Limb (tissue), 2 donors: Measurements from ENCODE around the gene KIF23.
A peak's percentile ranks its signal among the peaks of the same experiment; 100 is the strongest.

Source experiments
- DNase-seq, 2 donors: peaks; one replicate each; pipeline ENCODE4 v3.0.0-alpha.2; 2016; ENCODE audit errors: extremely low spot score in 2 of 2

KIF23 gene

DNA sequence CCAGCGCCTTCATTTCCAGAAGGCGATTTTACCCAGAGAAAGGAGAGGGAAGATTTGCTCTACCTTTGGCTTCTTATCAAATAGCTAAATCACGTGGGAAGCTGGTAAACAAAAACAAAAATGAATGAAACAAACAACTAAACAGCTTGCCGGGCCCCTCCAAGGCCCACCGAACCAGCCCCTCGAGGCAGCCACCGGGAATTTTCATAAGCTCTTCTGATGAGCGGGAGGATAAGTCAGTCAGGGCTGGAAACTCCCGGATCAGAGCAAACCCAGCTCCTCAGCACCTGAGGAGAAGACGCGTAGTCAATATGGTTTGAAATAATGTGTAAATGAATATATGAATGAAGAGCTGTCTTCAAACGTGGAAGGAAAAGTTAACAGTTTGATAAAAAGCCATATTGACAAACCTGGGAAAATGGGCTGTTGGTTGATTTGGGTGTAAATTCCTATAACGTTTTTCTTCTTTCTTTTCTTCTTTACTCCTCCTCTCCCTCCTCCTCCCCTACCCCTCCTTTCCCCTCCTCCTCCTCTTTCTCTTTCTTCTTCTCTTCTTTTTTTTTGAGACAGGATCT is 49.1 kb downstream of the KIF23 start:
- no peak for DNase-seq

DNA sequence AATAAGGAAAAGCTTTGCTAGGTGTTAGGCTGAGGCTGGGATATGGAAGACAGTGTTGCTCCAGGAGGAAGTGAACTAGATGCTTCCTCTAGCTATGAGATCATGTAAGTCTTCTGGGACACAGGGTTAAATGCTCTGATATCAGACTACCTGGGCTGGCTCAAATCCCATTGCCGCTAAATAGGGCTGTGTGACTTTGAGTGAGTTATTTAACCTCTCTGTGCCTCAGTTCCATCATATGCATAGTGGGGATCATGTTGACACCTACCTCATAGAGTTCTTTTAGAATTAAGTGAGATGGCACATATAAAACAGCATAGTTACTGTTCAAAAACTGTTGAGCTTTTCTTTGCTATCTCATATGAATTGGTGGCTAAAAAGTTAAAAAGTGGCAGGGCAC is 51.1 kb downstream of the KIF23 start:
- no peak for DNase-seq

DNA sequence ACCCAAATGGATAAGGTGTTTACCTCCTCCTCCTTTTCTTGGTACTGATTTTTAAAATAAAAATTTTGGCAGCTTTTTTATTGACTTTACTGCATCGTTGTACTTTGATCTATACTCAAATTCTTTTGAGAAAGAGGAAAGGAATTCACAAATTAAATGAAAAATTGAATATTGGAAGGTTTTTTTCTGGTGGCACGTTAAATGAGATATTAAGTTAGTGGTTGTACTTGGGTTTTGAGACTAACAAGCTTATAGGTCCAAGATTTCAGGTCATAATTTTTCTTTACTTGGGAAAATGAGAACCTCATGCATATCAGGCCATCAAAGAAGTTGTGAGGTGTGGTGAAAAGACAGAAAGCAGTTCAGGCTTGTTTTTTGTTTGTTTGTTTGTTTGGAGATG is 52.6 kb downstream of the KIF23 start:
- no peak for DNase-seq

DNA sequence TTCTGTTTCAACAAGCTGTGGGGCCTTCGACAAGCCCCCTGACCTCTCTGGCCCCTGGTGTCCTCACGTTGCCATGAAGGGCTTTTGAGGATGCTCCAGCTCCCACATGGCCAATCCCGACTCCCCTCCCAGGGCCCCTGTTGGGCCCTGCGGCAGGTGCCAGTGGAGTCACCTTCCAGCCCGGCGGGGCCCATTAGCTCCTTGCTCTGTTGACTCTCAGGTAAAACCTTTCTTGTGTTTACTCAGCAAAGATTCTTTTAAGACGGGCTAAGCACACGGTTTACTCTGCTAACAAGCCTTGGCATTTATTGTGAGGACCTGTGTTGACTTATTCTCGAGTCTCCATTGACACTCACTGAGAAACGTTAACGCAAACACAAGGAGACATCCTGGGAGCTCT is 53.5 kb downstream of the KIF23 start:
- no peak for DNase-seq

DNA sequence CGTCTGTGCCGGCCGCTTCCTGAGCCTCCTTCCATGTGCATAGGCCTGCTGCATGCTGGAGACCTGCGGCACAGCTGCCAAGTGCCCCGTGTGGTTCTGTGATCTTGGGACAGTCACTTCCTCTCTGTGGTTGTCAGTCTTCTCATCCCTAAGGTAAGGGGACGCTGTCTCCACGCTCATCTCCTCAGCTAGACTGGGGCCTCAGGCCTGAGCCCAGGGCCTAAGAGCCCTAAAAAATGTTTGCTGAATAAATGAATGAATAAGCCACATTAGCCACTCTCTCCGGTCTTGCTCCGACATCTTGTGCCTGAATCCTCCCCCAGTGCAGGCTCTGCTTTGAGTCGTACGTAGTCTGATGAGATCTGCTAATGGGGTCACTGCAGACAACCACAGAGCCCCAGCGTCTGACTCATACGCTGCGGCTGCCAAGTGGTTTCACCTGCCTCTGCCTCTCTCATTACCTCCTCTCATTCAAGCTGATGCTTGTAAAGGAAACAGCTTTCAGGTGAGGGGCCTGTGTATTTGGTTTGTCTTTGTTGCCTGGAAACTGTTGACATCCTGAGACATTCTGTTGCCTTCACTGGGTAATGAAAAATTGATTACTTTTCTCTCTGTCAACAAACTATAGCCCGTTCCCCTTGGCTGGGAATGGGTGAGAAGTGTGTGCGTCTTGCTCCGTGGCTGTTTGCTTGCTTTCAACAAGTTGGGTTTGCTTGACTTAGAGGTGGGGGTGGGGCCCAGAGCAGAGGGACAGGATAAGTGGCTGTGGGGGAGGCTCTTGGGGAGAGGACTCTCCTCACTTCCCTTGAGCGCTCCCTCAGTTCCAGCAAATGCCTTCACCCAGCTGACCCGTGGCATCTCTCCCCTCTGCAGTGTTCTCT is 54.3 kb downstream of the KIF23 start:
- DNase-seq = peak in 1 of 2 donors; percentile 36

DNA sequence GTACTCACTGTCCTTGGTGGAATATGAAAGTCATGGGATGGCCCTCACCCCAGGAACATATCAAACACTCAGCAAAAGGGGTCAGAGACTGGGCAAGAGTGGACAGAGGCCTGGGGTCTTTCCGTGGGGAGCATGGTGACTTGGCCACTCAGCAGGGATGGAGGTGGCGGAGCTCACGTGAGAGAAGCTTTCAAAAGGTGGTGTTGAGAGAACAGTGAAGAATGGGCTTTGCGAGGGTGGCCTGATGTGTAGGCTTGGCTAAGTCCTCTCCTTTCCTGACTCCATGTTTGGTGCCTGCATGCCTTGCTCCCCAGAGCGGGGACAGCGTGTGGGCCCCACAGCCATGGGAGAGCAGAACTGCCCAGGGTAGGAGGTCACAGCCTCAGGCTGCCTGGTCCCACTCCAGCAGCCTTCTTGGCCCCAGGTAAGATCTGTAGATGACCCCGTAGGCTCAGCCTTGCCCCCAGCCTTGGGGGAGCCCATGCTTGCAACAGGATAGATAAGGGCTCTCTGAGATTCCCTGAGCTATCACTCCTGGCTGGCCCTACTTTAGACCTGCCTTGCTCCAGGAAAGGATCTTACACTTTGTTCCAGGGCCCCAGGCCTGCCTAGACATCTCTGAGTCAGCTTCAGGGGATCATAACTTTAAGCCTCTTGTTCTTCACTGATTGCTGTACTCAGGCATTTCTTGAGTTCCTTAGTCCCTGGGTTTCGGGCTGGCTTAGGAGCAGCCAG is 55.5 kb downstream of the KIF23 start:
- DNase-seq = peak in 1 of 2 donors; percentile 26

DNA sequence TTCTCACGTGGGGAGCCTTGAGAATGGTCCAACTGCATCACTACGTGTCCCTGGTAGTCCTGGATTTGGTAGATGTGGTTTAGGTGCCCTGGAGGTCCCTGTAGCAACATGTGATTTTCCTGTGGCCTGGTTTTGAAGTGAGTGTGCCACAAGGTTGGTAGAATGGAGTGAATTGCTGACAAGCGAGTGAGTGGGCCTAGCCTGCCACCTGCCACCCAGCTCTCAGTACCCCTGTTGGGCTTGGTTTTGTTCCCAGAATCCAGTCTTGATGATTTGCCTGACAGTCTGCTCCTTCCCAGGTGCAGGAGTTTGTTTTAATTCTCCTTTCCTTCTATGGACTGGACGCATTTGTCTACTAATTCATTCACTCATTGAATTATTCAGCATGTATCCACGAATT is 57.9 kb downstream of the KIF23 start:
- peak in 1 of 2 donors; percentile 13 for DNase-seq

DNA sequence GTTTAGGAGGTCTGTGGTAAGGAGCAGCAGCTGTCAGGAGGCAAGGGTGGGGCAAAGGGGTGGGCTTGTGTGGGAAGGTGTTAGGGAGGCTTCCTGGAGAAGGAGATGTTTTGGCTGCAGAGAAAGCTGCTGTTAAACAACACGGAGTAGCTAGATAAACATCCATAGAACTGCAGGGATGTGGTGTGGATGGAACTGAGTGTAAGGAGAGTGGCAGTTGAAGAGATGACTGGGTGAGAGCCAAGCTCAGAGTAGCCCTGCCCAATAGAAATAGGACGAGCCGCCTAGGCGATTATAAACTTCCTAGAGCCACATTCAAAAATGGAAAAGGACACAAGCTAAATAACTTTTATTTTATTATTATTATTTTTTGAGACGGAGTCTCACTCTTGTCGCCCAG is 58.4 kb downstream of the KIF23 start:
- DNase-seq = no peak

DNA sequence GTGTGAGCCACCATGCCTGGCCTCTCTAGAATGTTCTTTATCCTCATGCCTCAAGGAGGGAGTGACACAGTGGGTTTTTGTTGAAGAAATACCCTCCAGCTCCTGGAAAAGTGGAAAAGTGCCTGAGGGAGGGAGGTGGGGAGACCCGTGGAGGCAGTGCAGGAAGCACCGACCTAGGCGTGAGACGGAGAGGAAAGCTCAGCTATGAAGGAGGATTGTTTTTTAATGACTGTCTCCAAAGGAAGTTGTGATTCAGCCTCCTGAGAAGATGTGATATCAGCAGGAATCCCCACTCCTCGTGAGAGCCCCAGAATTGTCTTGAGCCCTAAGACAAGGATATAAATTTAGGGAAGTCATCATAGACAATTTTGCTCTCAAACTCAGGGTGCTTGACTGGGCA is 60.1 kb downstream of the KIF23 start:
- no peak for DNase-seq

DNA sequence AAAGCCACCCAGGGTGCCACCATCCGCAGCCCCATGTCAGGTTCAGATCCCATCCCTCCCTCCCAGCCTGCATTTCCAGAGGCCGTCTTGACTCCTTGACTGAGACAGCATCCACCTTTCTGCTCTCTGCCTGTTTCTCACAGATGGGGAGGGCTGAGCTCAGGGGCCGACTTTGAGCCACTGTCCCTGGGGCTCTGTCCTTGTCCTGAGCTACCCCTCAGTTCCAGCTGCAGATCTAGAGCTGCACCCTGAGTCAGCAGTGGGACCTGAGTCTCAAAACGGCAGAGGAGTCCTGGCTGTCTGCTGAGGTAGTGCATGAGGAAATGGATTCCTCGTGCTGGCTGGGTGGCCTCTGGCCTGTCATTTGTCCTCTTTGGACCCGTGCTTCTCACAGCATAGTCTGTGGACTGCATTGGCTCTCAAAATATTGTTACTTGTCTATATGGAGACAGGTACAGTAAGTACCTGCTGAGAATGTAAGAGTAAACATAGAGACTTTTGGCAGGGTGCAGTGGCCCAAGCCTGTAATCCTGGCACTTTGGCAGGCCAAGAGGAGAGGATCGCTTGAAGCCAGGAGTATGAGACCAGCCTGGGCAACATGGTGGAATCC is 60.8 kb downstream of the KIF23 start:
- peak in 1 of 2 donors; percentile 26 for DNase-seq

DNA sequence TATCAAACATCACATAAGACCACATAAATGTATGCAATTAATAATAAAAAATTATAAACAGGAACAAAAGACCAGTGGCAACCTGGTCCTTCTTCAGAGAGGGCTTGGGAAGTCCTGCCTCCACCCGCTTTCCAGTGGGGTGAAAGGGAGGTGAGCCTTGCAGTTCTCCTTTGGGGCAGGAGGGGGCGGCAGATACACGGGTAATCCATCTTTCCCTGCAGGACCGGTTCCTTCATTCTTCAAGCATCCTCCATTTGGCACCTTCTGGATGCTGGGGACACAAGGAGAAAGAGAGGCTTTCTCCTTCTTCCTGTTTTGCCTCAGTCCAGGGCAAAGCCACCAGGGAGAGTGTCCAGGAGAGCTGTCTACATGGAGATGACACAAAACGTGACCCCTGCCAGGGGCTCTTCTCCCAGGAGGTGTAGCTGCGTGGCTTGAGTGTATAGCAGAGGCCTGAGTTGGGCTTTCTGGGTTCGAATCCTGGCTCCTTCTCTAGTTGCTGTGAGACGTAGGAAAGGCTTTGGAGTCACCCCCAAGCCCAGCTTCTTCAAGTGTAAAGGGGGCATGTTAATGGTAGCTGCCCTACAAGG is 61.7 kb downstream of the KIF23 start:
- peak; percentile 77 to 90 for DNase-seq

DNA sequence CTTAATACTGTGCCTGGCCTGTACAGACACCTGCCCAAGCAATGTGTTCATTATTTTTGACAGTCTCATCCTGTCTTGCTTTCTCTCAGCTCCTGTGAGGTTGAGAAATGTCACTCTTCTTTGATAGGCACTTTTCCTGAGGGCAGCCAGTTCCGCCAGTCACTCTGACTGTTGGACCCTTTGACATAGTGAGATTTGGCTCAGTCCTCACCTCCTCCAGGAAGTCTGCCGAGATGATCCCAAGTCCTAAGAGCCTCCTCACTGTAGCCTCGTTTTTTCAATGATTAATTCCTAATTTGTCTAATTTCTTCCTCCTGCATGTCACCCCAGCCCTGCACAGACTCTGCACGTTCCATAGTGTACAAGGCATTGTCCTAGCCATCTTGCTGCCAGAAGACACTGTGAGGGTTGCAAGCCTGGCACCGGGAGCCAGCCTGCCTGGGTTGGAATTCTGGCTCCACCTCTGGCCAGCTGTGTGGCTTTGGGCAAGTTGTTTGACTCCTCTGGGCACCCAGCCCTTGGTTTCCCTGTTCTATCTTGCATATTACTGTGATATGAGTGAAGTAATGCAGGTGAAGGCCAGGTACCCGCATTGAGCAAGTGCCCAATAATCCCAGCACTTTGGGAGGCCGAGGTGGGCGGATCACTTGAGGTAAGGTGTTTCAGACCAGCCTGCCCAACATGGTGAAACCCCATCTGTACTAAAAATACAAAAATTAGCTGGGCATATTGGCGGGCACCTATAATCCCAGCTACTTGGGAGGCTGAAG is 62.7 kb downstream of the KIF23 start:
- no peak for DNase-seq

DNA sequence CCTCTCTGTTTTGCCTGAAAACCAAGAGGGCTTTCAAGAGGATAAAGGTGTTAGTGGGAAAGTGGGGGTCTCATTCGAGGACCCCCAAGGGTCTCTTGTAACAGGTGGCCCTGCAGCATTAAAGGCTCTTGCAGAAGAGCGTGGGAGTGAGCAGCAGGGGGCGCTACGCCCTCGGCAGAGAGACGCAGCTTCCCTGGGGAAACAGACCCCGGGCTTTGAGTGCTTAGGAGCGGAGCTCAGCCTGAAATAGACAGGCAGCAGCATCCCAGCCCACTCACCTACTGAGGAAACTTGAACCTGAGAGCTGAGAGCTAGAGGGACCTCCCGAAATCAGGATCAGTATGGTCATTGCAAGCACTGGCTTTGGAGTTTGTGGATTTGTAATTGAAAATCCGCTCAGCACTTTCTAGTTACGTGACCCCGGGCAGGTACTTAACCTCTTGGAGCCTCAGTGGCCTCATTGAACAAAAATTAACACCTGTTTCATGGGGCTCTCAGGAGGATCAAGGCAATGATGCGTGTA is 64.2 kb downstream of the KIF23 start:
- DNase-seq = peak; percentile 75 to 90

DNA sequence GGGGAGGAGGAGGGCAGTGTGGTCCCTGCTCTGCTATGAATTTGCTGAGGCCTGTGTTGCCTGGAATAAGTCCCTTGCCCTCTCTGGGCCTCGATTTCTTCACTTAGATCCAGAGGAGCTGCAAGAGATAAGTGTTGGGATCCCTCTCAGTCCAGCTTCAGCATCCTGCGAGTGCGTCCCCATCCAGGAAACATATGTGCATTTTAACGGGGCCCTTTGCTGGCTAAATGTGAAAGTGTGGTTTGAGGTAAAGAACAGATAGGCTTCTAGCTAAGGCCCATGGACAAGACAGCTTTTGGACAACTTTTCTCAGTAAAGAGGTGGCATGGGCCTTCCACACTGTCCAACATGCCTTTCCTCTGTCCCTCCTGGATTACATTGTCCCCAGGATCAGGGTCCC is 64.9 kb downstream of the KIF23 start:
- DNase-seq = no peak

DNA sequence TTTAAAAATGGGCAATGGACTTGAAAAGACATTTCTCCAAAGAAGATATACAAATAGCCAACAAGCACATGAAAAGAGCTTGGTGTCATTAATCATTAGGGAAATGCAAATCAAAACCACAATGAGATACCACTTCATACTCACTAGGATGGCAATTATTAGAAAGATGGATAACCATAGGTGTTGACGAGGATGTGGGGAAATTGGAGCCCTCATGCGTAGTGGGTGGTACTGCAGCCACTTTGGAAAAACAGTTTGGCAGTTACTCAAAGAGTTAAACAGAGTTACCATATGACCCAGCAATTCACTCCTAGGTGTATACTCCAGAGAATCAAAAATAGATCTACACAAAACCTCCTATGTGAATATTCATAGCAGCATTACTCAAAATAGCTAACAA is 65.8 kb downstream of the KIF23 start:
- DNase-seq = no peak

DNA sequence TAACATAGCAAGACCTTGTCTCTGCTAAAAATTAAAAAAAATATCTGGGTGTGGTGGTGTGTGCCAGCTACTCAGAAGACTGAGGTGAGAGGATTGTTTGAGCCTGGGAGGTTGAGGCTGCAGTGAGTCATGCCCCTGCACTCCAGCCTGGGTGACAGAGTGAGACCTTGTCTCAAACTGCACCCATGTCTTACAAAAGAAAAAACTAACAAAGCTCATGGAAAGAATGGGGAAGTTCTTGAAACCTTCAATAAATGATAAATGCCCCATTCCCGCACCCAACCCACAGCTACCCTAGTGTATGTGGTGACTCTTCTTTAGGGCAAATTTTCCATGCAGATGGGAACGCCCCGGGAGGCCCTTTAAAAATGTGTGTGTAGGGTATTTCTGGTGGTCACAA is 66.8 kb downstream of the KIF23 start:
- DNase-seq = no peak

DNA sequence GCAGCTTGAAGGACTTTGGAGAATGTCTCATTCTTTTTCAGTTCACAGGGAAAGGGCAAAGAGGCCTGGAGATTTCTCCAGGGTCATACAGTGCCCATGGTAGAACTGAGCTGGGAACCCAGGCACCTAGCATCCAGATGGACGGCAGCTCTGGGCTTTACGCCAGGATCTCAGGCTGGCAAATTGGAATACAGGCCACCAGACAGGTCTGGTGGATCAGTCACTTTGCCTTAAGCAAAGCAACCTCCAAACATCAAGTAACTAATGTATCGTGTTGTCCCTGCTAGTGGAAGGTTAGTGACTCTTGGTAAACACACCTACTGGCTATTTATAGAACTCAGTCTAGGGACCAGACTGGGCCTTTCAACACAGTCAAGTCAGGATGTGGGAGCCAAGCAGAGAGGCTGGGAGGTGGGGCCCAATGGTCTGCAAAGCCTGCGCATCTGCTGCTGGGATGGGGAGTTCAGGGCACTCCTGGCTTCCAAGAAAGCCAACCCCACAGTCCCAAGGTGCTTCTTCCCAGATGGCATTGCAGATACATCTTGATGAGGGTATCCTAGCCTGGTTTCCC is 68.6 kb downstream of the KIF23 start:
- DNase-seq = no peak

DNA sequence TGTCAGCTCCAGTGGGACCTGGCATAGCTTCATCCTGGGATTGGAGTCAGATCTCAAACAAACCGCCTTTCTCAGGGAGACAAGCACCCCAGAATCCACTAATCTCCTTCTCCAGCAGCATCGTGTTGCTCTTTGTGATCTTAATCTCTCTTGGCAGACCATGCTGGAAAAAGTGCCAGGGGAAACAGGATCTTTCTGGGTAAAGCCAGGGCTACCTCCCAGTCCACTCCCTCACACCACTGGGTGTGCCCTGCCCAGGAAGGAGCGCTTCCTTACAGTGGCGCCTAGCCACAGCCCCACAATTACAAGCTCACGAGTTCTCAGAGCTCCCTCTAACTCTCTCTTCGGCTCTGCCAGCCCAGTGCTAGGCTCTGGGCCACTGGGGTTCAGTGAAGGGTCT is 70.7 kb downstream of the KIF23 start:
- no peak for DNase-seq

DNA sequence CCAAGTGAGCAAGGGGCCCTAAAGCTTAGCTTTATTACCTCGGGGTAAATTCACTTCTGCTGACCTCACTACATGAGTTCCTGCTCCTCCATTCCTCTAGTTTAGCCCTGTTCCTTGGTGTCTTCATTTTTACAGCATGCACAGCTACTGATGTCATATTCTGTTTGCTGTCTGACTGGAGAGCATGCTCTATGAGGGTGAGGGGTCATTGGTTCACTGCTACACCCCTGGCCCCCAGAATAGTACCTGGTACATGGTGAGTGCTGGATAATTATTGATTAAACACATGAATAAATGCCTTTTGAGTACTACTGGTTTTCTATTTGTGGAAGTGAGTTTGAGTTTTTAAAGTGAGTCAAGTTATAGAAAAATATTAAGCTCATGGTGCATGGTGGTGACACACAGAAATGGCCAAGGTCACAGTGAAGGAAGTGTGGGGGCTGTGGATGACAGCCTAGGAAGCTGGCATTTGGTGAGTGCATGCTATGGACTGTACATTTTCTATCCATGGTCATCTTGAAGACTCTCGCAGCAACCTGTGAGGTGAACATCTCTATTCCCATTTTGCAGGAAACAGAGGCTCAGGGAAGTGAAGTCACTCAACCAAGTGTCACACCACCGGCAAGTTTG is 72.4 kb downstream of the KIF23 start:
- DNase-seq = peak in 1 of 2 donors; percentile 5

DNA sequence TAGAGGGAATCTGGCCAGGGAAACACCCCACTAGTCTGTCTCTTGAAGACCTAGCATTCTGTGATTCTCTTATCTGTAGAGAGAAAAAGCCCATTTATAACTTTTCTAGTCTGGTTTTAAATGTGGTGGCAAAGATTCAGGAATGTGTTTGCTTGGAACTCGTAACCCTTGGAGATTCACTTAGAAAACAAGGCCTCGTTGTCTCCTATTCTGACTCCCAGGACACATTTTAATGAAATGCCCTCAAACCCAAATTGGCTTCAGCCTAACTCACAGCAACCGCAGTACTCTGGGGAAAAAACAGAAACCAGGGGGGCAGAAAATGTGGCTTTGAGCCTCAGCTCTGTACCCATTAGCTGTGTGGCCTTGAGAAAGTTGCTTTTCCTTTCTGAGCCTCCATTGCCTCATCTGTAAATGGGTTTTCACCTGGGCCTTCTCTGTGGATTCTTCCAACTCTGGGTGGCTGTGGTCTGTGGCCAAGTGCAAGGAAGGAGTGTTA is 75.0 kb downstream of the KIF23 start:
- DNase-seq = no peak
